HG02973 (cell line): ENCODE measurements around the gene SPATA20.
A peak's percentile ranks its signal among the peaks of the same experiment; 100 is the strongest.

ENCODE experiments used
- ATAC-seq: cut with Tn5 transposase; IDR thresholded peaks from one replicate; pipeline ENCODE4 v1.9.1; 2021; ENCODE audit warnings: moderate library complexity; ENCODE audit not compliant: unreplicated experiment

SPATA20 gene

GRCh38 chr17:50557630-50558029 lies 10.7 kb downstream of the SPATA20 start:
- no peak for ATAC-seq

GRCh38 chr17:50558091-50558490 lies 11.1 kb downstream of the SPATA20 start:
- no peak for ATAC-seq

- ATAC-seq, result no peak
Observed at GRCh38 chr17:50558581-50558940, 11.6 kb downstream of the SPATA20 start.

GRCh38 chr17:50558941-50559614 lies 12.1 kb downstream of the SPATA20 start:
- ATAC-seq, result no peak

GRCh38 chr17:50559674-50560184 lies 12.8 kb downstream of the SPATA20 start:
- ATAC-seq, result no peak

- peak; percentile 90 for ATAC-seq
Observed at GRCh38 chr17:50560185-50560824, 13.3 kb downstream of the SPATA20 start, which contains the start of gene CACNA1G. CACNA1G (plus strand) TSS chr17:50560715; CDS start chr17:50561460, 745 bp downstream.

GRCh38 chr17:50560931-50561745 lies 14.2 kb downstream of the SPATA20 start:
- no peak for ATAC-seq

GRCh38 chr17:50561746-50562141 lies 14.8 kb downstream of the SPATA20 start:
- ATAC-seq, result no peak

- ATAC-seq, result no peak
Observed at GRCh38 chr17:50562242-50563091, 15.5 kb downstream of the SPATA20 start.

GRCh38 chr17:50563092-50563511 lies 16.1 kb downstream of the SPATA20 start:
- ATAC-seq, result no peak

GRCh38 chr17:50564916-50565315 lies 17.9 kb downstream of the SPATA20 start:
- no peak for ATAC-seq

- ATAC-seq, result no peak
Observed at GRCh38 chr17:50565402-50566350, 18.7 kb downstream of the SPATA20 start.

- no peak for ATAC-seq
Observed at GRCh38 chr17:50566886-50567285, 19.9 kb downstream of the SPATA20 start.

GRCh38 chr17:50568659-50569058 lies 21.7 kb downstream of the SPATA20 start:
- no peak for ATAC-seq

GRCh38 chr17:50569592-50569991 lies 22.6 kb downstream of the SPATA20 start:
- ATAC-seq, result no peak

GRCh38 chr17:50570032-50570431 lies 23.1 kb downstream of the SPATA20 start:
- no peak for ATAC-seq

- ATAC-seq, result no peak
Observed at GRCh38 chr17:50570528-50570927, 23.6 kb downstream of the SPATA20 start.

GRCh38 chr17:50571681-50572080 lies 24.7 kb downstream of the SPATA20 start:
- ATAC-seq, result no peak

GRCh38 chr17:50572541-50572940 lies 25.6 kb downstream of the SPATA20 start:
- no peak for ATAC-seq
